A549 (cell line): Measurements from ENCODE around the gene SLC5A10. TPM values are rescaled to one million over a fixed set of nuclear protein-coding genes. Genes with fewer than 3 reads are reported as not detected.

ENCODE experiments used
- ATAC-seq, 2 experiments: fragments of 200-7000 bp in 1 of 2; fragments of >200 bp in 1 of 2; cut with Nextera tagmentation in 1 of 2; cut with Tn5 transposase in 1 of 2; 3 replicates each; pipeline versions ENCODE4 v1.8.0 to v1.9.1; 2018 to 2020; ENCODE audit warnings: mild to moderate bottlenecking in 1 of 2, moderate library complexity in 1 of 2
- CTCF ChIA-PET: fragments of 300-600 bp; sonication (Branson Sonifier 250); formaldehyde crosslinking; extraction: SDS; loops from one replicate; lab custom pipeline; 2021; ENCODE audit warnings: antibody characterized with exemption, inconsistent platforms; lab: Yijun Ruan, JAX
- POLR2A ChIA-PET: fragments of 350-600 bp; formaldehyde crosslinking; extraction: SDS; loops from one replicate; lab custom pipeline; 2021; ENCODE audit warnings: antibody characterized with exemption, inconsistent platforms; lab: Yijun Ruan, JAX
- DNase-seq, 2 experiments: peaks; one replicate each; pipeline versions ENCODE4 v3.0.0 to v3.0.0-alpha.2; 2011 to 2016; ENCODE audit warnings: low read depth in 1 of 2, low spot score in 1 of 2
- FAIRE-seq: peaks from 2 replicates; lab custom pipeline; 2011; peaks lifted over from hg19 to GRCh38; lab: Jason Lieb, UNC
- H3K27ac ChIP-seq, 2 experiments: fragments of >200 bp; sonication (Bioruptor Twin); formaldehyde crosslinking; 3 replicates each; pipeline ENCODE4 v1.5.1; 2016 to 2017
- H3K4me1 ChIP-seq: fragments of >200 bp; sonication (Bioruptor Twin); formaldehyde crosslinking; 3 replicates; pipeline ENCODE4 v1.6.1; 2016
- H3K4me2 ChIP-seq: fragments of >200 bp; sonication (Bioruptor Twin); formaldehyde crosslinking; 3 replicates; pipeline ENCODE4 v1.6.1; 2016
- H3K4me3 ChIP-seq: fragments of >200 bp; sonication (Bioruptor Twin); formaldehyde crosslinking; 3 replicates; pipeline ENCODE4 v1.5.1; 2016
- H3K9me3 ChIP-seq: fragments of >200 bp; sonication (Bioruptor Twin); formaldehyde crosslinking; 3 replicates; pipeline ENCODE4 v1.6.1; 2016
- BHLHE40 ChIP-seq: IDR thresholded peaks from 2 replicates; pipeline ENCODE4 v1.6.1; 2012; ENCODE audit warnings: low read depth, low read length, inconsistent platforms
- CBX2 ChIP-seq: fragments of 200-600 bp; sonication (generic); IDR thresholded peaks from 2 replicates; pipeline ENCODE4 v1.6.1; 2016; ENCODE audit warnings: low read depth, mild to moderate bottlenecking, borderline replicate concordance
- CBX8 ChIP-seq: fragments of 200-600 bp; sonication (generic); IDR thresholded peaks from 2 replicates; pipeline ENCODE4 v1.6.1; 2016
- CEBPB ChIP-seq, 2 experiments: fragments of >200 bp in 1 of 2; sonication (Bioruptor Twin) in 1 of 2; formaldehyde crosslinking in 1 of 2; IDR thresholded peaks; 2 replicates each; pipeline ENCODE4 v1.6.1; 2012 to 2016
- CHD4 ChIP-seq: fragments of 200-600 bp; sonication (generic); IDR thresholded peaks from 2 replicates; pipeline ENCODE4 v1.6.1; 2016; ENCODE audit warnings: antibody characterized with exemption, mild to moderate bottlenecking, borderline replicate concordance
- FOSB ChIP-seq: fragments of 250-450 bp; sonication (Bioruptor Pico); IDR thresholded peaks from 2 replicates; pipeline ENCODE4 v1.5.0; 2020; ENCODE audit warnings: mild to moderate bottlenecking, moderate library complexity
- FOSL2 ChIP-seq, 2 experiments: fragments of 450-650 bp in 1 of 2; fragments of >200 bp in 1 of 2; sonication (Bioruptor Twin) in 1 of 2; formaldehyde crosslinking; IDR thresholded peaks; 2 replicates each; pipeline versions ENCODE4 v1.5.0 to v1.6.1; 2016 to 2020; ENCODE audit warnings: mild to moderate bottlenecking in 1 of 2, moderate library complexity in 1 of 2
- HOXB5 ChIP-seq: fragments of 250-450 bp; sonication (Bioruptor Pico); IDR thresholded peaks from 2 replicates; pipeline ENCODE4 v1.5.0; 2020; ENCODE audit warnings: mild to moderate bottlenecking, moderate library complexity
- KDM1A ChIP-seq: fragments of 200-600 bp; sonication (generic); IDR thresholded peaks from 2 replicates; pipeline ENCODE4 v1.6.1; 2016; ENCODE audit warnings: low read depth, mild to moderate bottlenecking
- MAFK ChIP-seq: fragments of 450-650 bp; IDR thresholded peaks from 2 replicates; pipeline ENCODE4 v1.6.1; 2014; ENCODE audit not compliant: partially characterized antibody
- POLR2AphosphoS2 ChIP-seq: conservative IDR thresholded peaks from 2 replicates; pipeline ENCODE4 v1.6.1; 2012; ENCODE audit warnings: low read length, improper control_type of control experiment, inconsistent platforms
- RAD21 ChIP-seq, 2 experiments: fragments of >200 bp in 1 of 2; sonication (Bioruptor Twin) in 1 of 2; formaldehyde crosslinking in 1 of 2; IDR thresholded peaks in 1 of 2; conservative IDR thresholded peaks in 1 of 2; 2 replicates in 1 of 2; 3 replicates in 1 of 2; pipeline ENCODE4 v1.6.1; 2012 to 2018; ENCODE audit warnings: inconsistent platforms in 1 of 2
- WGBS: methylation state at CpG from one replicate; pipeline ENCODE4 v1.1.6; 2017; ENCODE audit errors: missing lambda C conversion rate; 5-methylcytosine and 5-hydroxymethylcytosine counted together
- polyA plus RNA-seq, 4 experiments: library from polyadenylated mRNA; depleted of rRNA in 3 of 4; stranded (reverse); fragments of >200 nt; fragmentation: RNase III in 1 of 4; extraction: RNeasy Plus Mini Kit Qiagen cat#74134 plus additional on column Dnase treatment in 1 of 4; gene quantifications; 2 replicates in 3 of 4; 3 replicates in 1 of 4; pipeline ENCODE4 v1.2.3, GENCODE V29; 2011 to 2017
- TF ChIP-seq, protein P1 (sequence below): fragments of 200-600 bp; sonication (generic); IDR thresholded peaks from 2 replicates; pipeline ENCODE4 v1.6.1; 2016; ENCODE audit warnings: antibody characterized with exemption, mild to moderate bottlenecking, moderate library complexity

SLC5A10 gene
- polyA plus RNA-seq, 2 of the 4 experiments (the other 2 are of a cell fraction): 0.15 to 0.28 TPM

GRCh38 chr17:18932360-18933055, 19.5 kb upstream of the SLC5A10 start:
- Histone ChIP-seq H3K4me3 (no peak overlapping the region), H3K4me1 (no peaks in the 10 kb centered on the region), H3K9me3 (no peaks in the 10 kb centered on the region), H3K4me2 (no peak overlapping the region), H3K27ac (no peak overlapping the region)
- DNase-seq (no peak), FAIRE-seq (no peak), ATAC-seq (peak; percentile 54; a peak in 5 of 6 replicates)
- 73% methylated on average over 5 of the region's 5 CpGs for WGBS
- TF ChIP-seq POLR2AphosphoS2 (0 out of 2 replicates have a peak, but pooled peaks have one; percentile 52), FOSL2 (IDR thresholded peaks at IDR 0.05) (no peak), FOSL2 (CRISPR knock-in tag; IDR thresholded peaks at IDR 0.05) (no peak), BHLHE40 (no peak)
- ChIA-PET CTCF (interaction anchor here (0.6 to 3.7 kb wide), 5 partner anchors 20 to 63 kb away, joined by 3 to 22 read pairs (median 3); partner anchors contain the start of gene SLC5A10), POLR2A (interaction anchor here (0.6 kb wide), 1 partner anchor 10 kb away, joined by 7 read pairs; no protein-coding TSS in a partner anchor)

DNA sequence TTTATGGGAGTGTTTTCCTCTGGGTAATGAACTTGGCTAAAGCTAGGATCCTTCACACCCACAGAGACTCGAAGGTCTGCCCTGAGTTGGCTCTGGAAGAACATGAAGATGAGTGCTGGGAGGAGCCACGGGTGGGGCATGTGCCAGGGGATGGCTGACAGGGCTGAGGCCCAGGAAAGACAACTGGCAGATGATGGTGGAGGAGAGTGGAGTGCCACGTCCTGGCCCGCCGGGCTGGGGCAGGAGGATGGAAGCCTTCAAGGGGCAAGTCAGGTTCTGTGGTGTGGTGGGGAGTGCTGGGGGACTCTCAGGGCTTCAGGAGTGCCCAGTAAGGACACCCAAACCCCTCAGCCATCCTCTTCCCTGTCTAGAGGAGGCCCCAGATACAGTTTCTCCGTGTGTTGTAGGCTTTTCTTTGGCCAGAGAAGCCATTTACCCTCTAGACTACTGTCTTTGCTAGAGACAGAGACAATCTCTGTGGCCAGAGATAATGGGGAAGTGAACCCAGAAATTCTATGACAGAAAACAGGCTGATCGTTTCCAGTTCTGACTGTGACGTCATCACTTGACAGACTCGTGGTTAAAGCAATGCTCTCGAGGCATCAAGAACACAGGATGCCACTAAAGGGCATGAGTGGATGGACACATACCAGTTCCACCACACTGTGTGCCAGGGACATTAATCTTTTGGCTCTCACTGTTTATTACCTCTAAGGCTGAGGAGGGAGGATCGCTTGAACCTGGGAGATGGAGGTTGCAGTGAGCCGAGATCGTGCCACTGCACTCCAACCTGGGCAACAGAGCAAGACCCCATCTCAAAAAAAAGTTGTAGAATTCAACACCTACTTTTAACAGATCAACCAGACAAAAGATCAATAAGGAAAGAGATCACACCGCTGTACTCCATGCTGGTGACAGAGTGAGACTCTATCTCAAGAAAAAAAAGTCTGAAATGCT, 18.6 kb upstream of the SLC5A10 start:
- WGBS: 81% methylated on average over 14 of the region's 14 CpGs
- no peaks in the 10 kb centered on the region for H3K9me3 ChIP-seq
- FAIRE-seq (no peak), ATAC-seq (peak; percentile 53 to 64; a peak in 5 of 6 replicates), DNase-seq (no peak)
- POLR2A ChIA-PET: no interaction called here
- no peak for TF ChIP-seq RAD21 (conservative IDR thresholded peaks at IDR 0.05 in 1 of 2, IDR thresholded peaks at IDR 0.05 in 1 of 2)
- no peak for TF ChIP-seq CBX2
- no peak for TF ChIP-seq MAFK
- no peak for TF ChIP-seq FOSL2 (IDR thresholded peaks at IDR 0.05)
- no peak for TF ChIP-seq FOSL2 (CRISPR knock-in tag; IDR thresholded peaks at IDR 0.05)
- TF ChIP-seq, protein P1, sequence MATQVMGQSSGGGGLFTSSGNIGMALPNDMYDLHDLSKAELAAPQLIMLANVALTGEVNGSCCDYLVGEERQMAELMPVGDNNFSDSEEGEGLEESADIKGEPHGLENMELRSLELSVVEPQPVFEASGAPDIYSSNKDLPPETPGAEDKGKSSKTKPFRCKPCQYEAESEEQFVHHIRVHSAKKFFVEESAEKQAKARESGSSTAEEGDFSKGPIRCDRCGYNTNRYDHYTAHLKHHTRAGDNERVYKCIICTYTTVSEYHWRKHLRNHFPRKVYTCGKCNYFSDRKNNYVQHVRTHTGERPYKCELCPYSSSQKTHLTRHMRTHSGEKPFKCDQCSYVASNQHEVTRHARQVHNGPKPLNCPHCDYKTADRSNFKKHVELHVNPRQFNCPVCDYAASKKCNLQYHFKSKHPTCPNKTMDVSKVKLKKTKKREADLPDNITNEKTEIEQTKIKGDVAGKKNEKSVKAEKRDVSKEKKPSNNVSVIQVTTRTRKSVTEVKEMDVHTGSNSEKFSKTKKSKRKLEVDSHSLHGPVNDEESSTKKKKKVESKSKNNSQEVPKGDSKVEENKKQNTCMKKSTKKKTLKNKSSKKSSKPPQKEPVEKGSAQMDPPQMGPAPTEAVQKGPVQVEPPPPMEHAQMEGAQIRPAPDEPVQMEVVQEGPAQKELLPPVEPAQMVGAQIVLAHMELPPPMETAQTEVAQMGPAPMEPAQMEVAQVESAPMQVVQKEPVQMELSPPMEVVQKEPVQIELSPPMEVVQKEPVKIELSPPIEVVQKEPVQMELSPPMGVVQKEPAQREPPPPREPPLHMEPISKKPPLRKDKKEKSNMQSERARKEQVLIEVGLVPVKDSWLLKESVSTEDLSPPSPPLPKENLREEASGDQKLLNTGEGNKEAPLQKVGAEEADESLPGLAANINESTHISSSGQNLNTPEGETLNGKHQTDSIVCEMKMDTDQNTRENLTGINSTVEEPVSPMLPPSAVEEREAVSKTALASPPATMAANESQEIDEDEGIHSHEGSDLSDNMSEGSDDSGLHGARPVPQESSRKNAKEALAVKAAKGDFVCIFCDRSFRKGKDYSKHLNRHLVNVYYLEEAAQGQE: no peak
- no peak overlapping the region for H3K27ac ChIP-seq
- CTCF ChIA-PET: interaction anchor here (3.7 kb wide), 1 partner anchor 28 kb away, joined by 22 read pairs; no protein-coding TSS in a partner anchor
- H3K4me2 ChIP-seq: no peak overlapping the region
- H3K4me3 ChIP-seq: no peak overlapping the region
- no peaks in the 10 kb centered on the region for H3K4me1 ChIP-seq

- CTCF ChIA-PET: interaction anchor here (1.2 to 4.8 kb wide), 4 partner anchors 7 to 83 kb away, joined by 3 to 28 read pairs (median 6); no protein-coding TSS in a partner anchor
- Histone ChIP-seq H3K4me3 (no peak overlapping the region), H3K4me2 (no peak overlapping the region), H3K27ac (peak overlapping the region in 1 of 2 experiments; percentile 6; a peak in 1 of 6 replicates), H3K9me3 (no peaks in the 10 kb centered on the region)
- DNase-seq (no peak), FAIRE-seq (peak; percentile 13), ATAC-seq (no peak)
- POLR2A ChIA-PET: no interaction called here
- no peak for TF ChIP-seq HOXB5 (CRISPR knock-in tag)
- TF ChIP-seq CBX8: no peak
- no peak for TF ChIP-seq CEBPB (IDR thresholded peaks at IDR 0.05)
- no peak for TF ChIP-seq KDM1A
- no peak for TF ChIP-seq FOSB
- no peak for TF ChIP-seq CHD4
- TF ChIP-seq, all 56 proteins: peak for 0
- 0 out of 3 replicates have a peak, but pooled peaks cover 4% of the 10 kb centered on the region for H3K4me1 ChIP-seq
- 75% methylated on average over 8 of the region's 8 CpGs for WGBS
Observed at GRCh38 chr17:18937981-18938691, 13.8 kb upstream of the SLC5A10 start.
